ENCODE measurements around the gene SDR42E2. TPM values are rescaled to one million over a fixed set of nuclear protein-coding genes. Genes with fewer than 3 reads are reported as not detected.
A peak's percentile ranks its signal among the peaks of the same experiment; 100 is the strongest.

SDR42E2 gene
- total RNA-seq, 1 experiment from 2014 or later, result not detected

- POLR2A ChIA-PET (ENCODE audit: low non-redundant PET), result no interaction called here
- H3K4me1 ChIP-seq (ENCODE audit: insufficient read depth, low read length, poor library complexity, severe bottlenecking), result peaks cover 7% of the 10 kb centered on the region
These were observed 22.3 kb downstream of the SDR42E2 start for GRCh38 chr16:22184615-22184968.

GRCh38 chr16:22186517-22186916 is 24.2 kb downstream of the SDR42E2 start:
- no peak for TF ChIP-seq EZH2 (IDR thresholded peaks at IDR 0.05; ENCODE audit: borderline replicate concordance, low read depth, low read length, poor library complexity, severe bottlenecking)
- peak; percentile 53 for TF ChIP-seq CTCF (conservative IDR thresholded peaks at IDR 0.05; ENCODE audit: low read depth, low read length)
- POLR2A ChIA-PET (ENCODE audit: low non-redundant PET), result no interaction called here

More at GRCh38 chr16:22184615-22184968, 22.3 kb downstream of the SDR42E2 start:
- no peaks in the 10 kb centered on the region for H3K9me3 ChIP-seq (ENCODE audit: low read depth, low read length, poor library complexity, severe bottlenecking)
- no peak overlapping the region for H3K4me3 ChIP-seq (ENCODE audit: low read depth, low read length, poor library complexity, severe bottlenecking)
- intact Hi-C loops (cut with micrococcal nuclease; ENCODE audit: unreplicated experiment), result loop anchor here (10.0 kb wide), 1 partner anchor 360 kb away; no protein-coding TSS in a partner anchor
- no peaks in the 10 kb centered on the region for H3K27me3 ChIP-seq (replicated peaks; ENCODE audit: insufficient read depth, low read depth, low read length, poor library complexity)
- TF ChIP-seq EZH2 (IDR thresholded peaks at IDR 0.05; ENCODE audit: borderline replicate concordance, low read depth, low read length, poor library complexity, severe bottlenecking), result no peak
- TF ChIP-seq CTCF (conservative IDR thresholded peaks at IDR 0.05; ENCODE audit: low read depth, low read length), result no peak
- no TSS peak for BruUV-seq (replicated peaks)
- DNase-seq (ENCODE audit: low spot score), result no peak
- CTCF ChIA-PET, result interaction anchor here (0.6 kb wide), 1 partner anchor 178 kb away, joined by 3 read pairs; no protein-coding TSS in a partner anchor
- no peaks in the 10 kb centered on the region for H3K36me3 ChIP-seq (ENCODE audit: insufficient read depth, low read length, poor library complexity, severe bottlenecking)
- H3K27ac ChIP-seq (ENCODE audit: low read depth, low read length, poor library complexity, severe bottlenecking), result no peak overlapping the region

GRCh38 chr16:22188267-22188594 is 25.9 kb downstream of the SDR42E2 start:
- no TSS peak for BruUV-seq (replicated peaks)
- Histone ChIP-seq H3K36me3 (ENCODE audit: insufficient read depth, low read length, poor library complexity, severe bottlenecking) (no peaks in the 10 kb centered on the region), H3K9me3 (ENCODE audit: low read depth, low read length, poor library complexity, severe bottlenecking) (no peaks in the 10 kb centered on the region), H3K4me3 (ENCODE audit: low read depth, low read length, poor library complexity, severe bottlenecking) (no peak overlapping the region), H3K27ac (ENCODE audit: low read depth, low read length, poor library complexity, severe bottlenecking) (no peak overlapping the region), H3K4me1 (ENCODE audit: insufficient read depth, low read length, poor library complexity, severe bottlenecking) (peaks cover 15% of the 10 kb centered on the region), H3K27me3 (replicated peaks; ENCODE audit: insufficient read depth, low read depth, low read length, poor library complexity) (no peaks in the 10 kb centered on the region)
- DNase-seq (ENCODE audit: low spot score), result no peak
- TF ChIP-seq CTCF (conservative IDR thresholded peaks at IDR 0.05; ENCODE audit: low read depth, low read length) (no peak), EZH2 (IDR thresholded peaks at IDR 0.05; ENCODE audit: borderline replicate concordance, low read depth, low read length, poor library complexity, severe bottlenecking) (no peak)
- intact Hi-C loops (cut with micrococcal nuclease; ENCODE audit: unreplicated experiment), result loop anchor here (1.0 to 10.0 kb wide), 3 partner anchors 187 to 363 kb away; partner anchors contain the start of genes PDZD9 and UQCRC2
- CTCF ChIA-PET, result interaction anchor here (0.5 to 1.6 kb wide), 16 partner anchors 56 to 531 kb away, joined by 3 to 21 read pairs (median 4); partner anchors contain the start of gene UQCRC2
- POLR2A ChIA-PET (ENCODE audit: low non-redundant PET), result no interaction called here

More at GRCh38 chr16:22186517-22186916, 24.2 kb downstream of the SDR42E2 start:
- H3K9me3 ChIP-seq (ENCODE audit: low read depth, low read length, poor library complexity, severe bottlenecking), result no peaks in the 10 kb centered on the region
- no peak overlapping the region for H3K4me3 ChIP-seq (ENCODE audit: low read depth, low read length, poor library complexity, severe bottlenecking)
- no peak overlapping the region for H3K27ac ChIP-seq (ENCODE audit: low read depth, low read length, poor library complexity, severe bottlenecking)
- no peaks in the 10 kb centered on the region for H3K36me3 ChIP-seq (ENCODE audit: insufficient read depth, low read length, poor library complexity, severe bottlenecking)
- intact Hi-C loops (cut with micrococcal nuclease; ENCODE audit: unreplicated experiment), result loop anchor here (10.0 kb wide), 1 partner anchor 362 kb away; no protein-coding TSS in a partner anchor
- H3K4me1 ChIP-seq (ENCODE audit: insufficient read depth, low read length, poor library complexity, severe bottlenecking), result peaks cover 10% of the 10 kb centered on the region
- no TSS peak for BruUV-seq (replicated peaks)
- H3K27me3 ChIP-seq (replicated peaks; ENCODE audit: insufficient read depth, low read depth, low read length, poor library complexity), result no peaks in the 10 kb centered on the region
- CTCF ChIA-PET, result no interaction called here
- no peak for DNase-seq (ENCODE audit: low spot score)
